Thoracic aorta (tissue), 2 donors: ENCODE measurements around the gene TYROBP. TPM values are rescaled to one million over a fixed set of nuclear protein-coding genes. Genes with fewer than 3 reads are reported as not detected.

Source experiments
- ATAC-seq: fragments of 150-250 bp; one replicate; pipeline ENCODE4 v1.8.0; 2017; ENCODE audit warnings: low read depth; ENCODE audit not compliant: insufficient number of reproducible peaks, low FRiP score
- DNase-seq: peaks from one replicate; pipeline ENCODE4 v3.0.0-alpha.2; 2020; ENCODE audit warnings: low spot score
- H3K27ac ChIP-seq, 2 donors: fragments of 200-600 bp; sonication (generic); 1 replicate in 1 of 2; 2 replicates in 1 of 2; pipeline ENCODE4 v1.5.1; 2016; ENCODE audit warnings: mild to moderate bottlenecking in 2 of 2, moderate library complexity in 2 of 2
- H3K27me3 ChIP-seq: fragments of 200-600 bp; sonication (generic); replicated peaks from 2 replicates; pipeline ENCODE4 v1.6.0; 2016; ENCODE audit warnings: mild to moderate bottlenecking; ENCODE audit not compliant: insufficient read depth
- H3K36me3 ChIP-seq: fragments of 200-600 bp; sonication (generic); one replicate; pipeline ENCODE4 v1.5.1; 2016
- H3K4me1 ChIP-seq, 2 donors: fragments of 200-600 bp; sonication (generic); 1 replicate in 1 of 2; 2 replicates in 1 of 2; pipeline versions ENCODE4 v1.5.1 to v1.6.0; 2016; ENCODE audit warnings: low read depth in 2 of 2, mild to moderate bottlenecking in 1 of 2; ENCODE audit not compliant: control insufficient read depth in 1 of 2
- H3K4me3 ChIP-seq: fragments of 200-600 bp; sonication (generic); 2 replicates; pipeline ENCODE4 v1.5.1; 2016; ENCODE audit warnings: mild to moderate bottlenecking
- H3K9me3 ChIP-seq: fragments of 200-600 bp; sonication (generic); 2 replicates; pipeline ENCODE4 v1.5.1; 2016
- CTCF ChIP-seq: fragments of 200-600 bp; sonication (generic); IDR thresholded peaks from one replicate; pipeline ENCODE4 v1.5.1; 2019; ENCODE audit warnings: antibody characterized with exemption
- total RNA-seq, 2 donors: library from RNA; depleted of rRNA; stranded (reverse); fragments of >200 nt; gene quantifications; one replicate each; pipeline versions ENCODE4 v1.1.0 to v1.2.3, GENCODE V29; 2016

The TYROBP gene
- total RNA-seq, 2 donors from 2014 or later, result 155 to 247 TPM

GRCh38 chr19:35882114-35882832, 25.8 kb downstream of the TYROBP start:
- no peak for DNase-seq
- Histone ChIP-seq H3K4me1 (no peaks in the 10 kb centered on the region), H3K36me3 (no peaks in the 10 kb centered on the region), H3K27ac (no peak overlapping the region), H3K9me3 (no peaks in the 10 kb centered on the region), H3K27me3 (no peaks in the 10 kb centered on the region), H3K4me3 (no peak overlapping the region)
- TF ChIP-seq CTCF, result peak; percentile 21
- ATAC-seq, result peak; percentile 9

GRCh38 chr19:35879770-35880317, 28.3 kb downstream of the TYROBP start:
- ATAC-seq (no peak), DNase-seq (peak; percentile 62)
- Histone ChIP-seq H3K4me3 (no peak overlapping the region), H3K27me3 (no peaks in the 10 kb centered on the region), H3K36me3 (no peaks in the 10 kb centered on the region), H3K9me3 (no peaks in the 10 kb centered on the region), H3K4me1 (no peaks in the 10 kb centered on the region), H3K27ac (no peak overlapping the region)
- no peak for TF ChIP-seq CTCF

GRCh38 chr19:35879068-35879467, 29.0 kb downstream of the TYROBP start:
- ATAC-seq (no peak), DNase-seq (no peak)
- TF ChIP-seq CTCF, result no peak
- H3K36me3 ChIP-seq, result no peaks in the 10 kb centered on the region
- H3K9me3 ChIP-seq, result no peaks in the 10 kb centered on the region
- H3K4me3 ChIP-seq, result no peak overlapping the region
- no peak overlapping the region for H3K27ac ChIP-seq
- H3K27me3 ChIP-seq, result no peaks in the 10 kb centered on the region
- H3K4me1 ChIP-seq, result no peaks in the 10 kb centered on the region

- DNase-seq (no peak), ATAC-seq (no peak)
- no peak for TF ChIP-seq CTCF
- Histone ChIP-seq H3K9me3 (no peaks in the 10 kb centered on the region), H3K4me1 (peaks cover 9 to 11% of the 10 kb centered on the region in 2 donors), H3K36me3 (no peaks in the 10 kb centered on the region), H3K27ac (no peak overlapping the region), H3K4me3 (no peak overlapping the region), H3K27me3 (no peaks in the 10 kb centered on the region)
Measured at GRCh38 chr19:35874392-35874930, 33.6 kb downstream of the TYROBP start.

- ATAC-seq (no peak), DNase-seq (no peak)
- peaks cover 17 to 20% of the 10 kb centered on the region in 2 donors for H3K4me1 ChIP-seq
- no peaks in the 10 kb centered on the region for H3K27me3 ChIP-seq
- no peak overlapping the region for H3K27ac ChIP-seq
- TF ChIP-seq CTCF, result no peak
- no peaks in the 10 kb centered on the region for H3K36me3 ChIP-seq
- H3K9me3 ChIP-seq, result no peaks in the 10 kb centered on the region
- H3K4me3 ChIP-seq, result no peak overlapping the region
Measured at GRCh38 chr19:35872180-35872579, 35.9 kb downstream of the TYROBP start.
